ENCODE measurements around the gene RGR. TPM values are rescaled to one million over a fixed set of nuclear protein-coding genes. Genes with fewer than 3 reads are reported as not detected.

RGR gene
- total RNA-seq, 1 experiment from 2014 or later: not detected

DNA sequence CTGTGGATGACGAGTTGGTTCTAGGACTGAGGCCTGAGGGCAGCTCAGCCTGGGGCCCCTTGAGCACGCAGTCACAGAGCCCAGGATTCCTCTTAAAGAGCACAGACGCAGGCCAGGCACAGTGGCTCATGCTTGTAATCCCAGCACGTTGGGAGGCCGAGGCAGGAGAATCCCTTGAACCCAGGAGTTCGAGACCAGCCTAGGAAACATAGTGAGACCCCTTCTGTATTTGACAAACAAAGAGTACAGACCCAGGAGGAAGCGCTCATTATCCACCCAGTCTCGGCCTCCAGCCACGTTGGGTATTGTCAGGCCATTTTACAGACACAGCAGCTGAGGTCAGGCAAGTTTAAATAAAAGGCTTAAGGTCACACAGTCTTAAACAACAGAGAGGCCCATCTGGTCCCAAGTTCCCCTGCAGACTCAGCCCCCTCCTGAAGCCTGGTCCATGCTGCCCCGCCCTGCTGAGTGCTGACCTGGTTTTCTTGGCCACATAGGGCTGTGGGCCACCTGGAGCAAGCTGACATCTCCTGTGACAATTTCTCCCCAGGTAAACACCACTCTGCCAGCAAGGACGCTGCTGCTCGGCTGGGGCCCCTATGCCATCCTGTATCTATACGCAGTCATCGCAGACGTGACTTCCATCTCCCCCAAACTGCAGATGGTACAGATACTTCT is 12.6 kb downstream of the RGR start:
- BruUV-seq (replicated peaks): no TSS peak
- H3K4me3 Mint-ChIP-seq (ENCODE audit: low read depth, unreplicated experiment): peak overlapping the region; percentile 36
- no peak for DNase-seq
- H3K9me3 Mint-ChIP-seq (ENCODE audit: low read depth, unreplicated experiment): no peaks in the 10 kb centered on the region
- peaks cover 3% of the 10 kb centered on the region for H3K36me3 Mint-ChIP-seq (ENCODE audit: insufficient read depth, unreplicated experiment)
- intact Hi-C loops (cut with micrococcal nuclease; ENCODE audit: unreplicated experiment): no loop called here
- H3K27ac Mint-ChIP-seq (ENCODE audit: unreplicated experiment): no peak overlapping the region
- H3K4me1 Mint-ChIP-seq (ENCODE audit: low read depth, unreplicated experiment): no peaks in the 10 kb centered on the region
- CTCF ChIA-PET: interaction anchor here (1.2 kb wide), 1 partner anchor 110 kb away, joined by 7 read pairs; no protein-coding TSS in a partner anchor
- H3K27me3 Mint-ChIP-seq (ENCODE audit: unreplicated experiment): peaks cover 34% of the 10 kb centered on the region
- TF ChIP-seq, protein P1, sequence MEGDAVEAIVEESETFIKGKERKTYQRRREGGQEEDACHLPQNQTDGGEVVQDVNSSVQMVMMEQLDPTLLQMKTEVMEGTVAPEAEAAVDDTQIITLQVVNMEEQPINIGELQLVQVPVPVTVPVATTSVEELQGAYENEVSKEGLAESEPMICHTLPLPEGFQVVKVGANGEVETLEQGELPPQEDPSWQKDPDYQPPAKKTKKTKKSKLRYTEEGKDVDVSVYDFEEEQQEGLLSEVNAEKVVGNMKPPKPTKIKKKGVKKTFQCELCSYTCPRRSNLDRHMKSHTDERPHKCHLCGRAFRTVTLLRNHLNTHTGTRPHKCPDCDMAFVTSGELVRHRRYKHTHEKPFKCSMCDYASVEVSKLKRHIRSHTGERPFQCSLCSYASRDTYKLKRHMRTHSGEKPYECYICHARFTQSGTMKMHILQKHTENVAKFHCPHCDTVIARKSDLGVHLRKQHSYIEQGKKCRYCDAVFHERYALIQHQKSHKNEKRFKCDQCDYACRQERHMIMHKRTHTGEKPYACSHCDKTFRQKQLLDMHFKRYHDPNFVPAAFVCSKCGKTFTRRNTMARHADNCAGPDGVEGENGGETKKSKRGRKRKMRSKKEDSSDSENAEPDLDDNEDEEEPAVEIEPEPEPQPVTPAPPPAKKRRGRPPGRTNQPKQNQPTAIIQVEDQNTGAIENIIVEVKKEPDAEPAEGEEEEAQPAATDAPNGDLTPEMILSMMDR (IDR thresholded peaks at IDR 0.05; ENCODE audit: unreplicated experiment): no peak

DNA sequence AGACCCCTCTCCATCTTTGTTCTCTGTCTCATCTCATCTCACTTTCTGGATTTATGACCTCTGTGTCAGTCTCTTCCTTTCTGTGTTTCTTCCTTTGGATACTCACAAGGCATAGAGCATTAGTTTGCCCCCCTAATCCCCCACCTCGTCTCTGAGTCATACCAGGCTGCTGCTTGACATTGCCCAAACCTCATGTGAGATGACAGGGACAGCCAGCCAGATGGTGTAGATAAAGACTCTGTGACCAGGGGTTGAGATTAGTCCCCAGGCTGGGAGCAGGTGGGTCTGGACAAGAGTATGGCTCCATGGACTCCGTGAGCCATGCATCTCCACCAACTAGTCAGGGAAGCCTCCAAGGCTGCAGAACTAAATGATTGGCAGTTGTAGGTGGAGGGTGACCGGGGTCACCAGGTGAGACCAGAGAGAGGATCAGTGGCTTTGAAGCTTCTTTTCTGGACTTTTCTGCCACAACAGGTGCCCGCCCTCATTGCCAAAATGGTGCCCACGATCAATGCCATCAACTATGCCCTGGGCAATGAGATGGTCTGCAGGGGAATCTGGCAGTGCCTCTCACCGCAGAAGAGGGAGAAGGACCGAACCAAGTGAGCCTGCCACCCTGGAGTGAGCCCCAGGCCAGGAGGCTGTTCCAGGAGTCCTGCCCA is 13.3 kb downstream of the RGR start:
- no peaks in the 10 kb centered on the region for H3K4me1 Mint-ChIP-seq (ENCODE audit: low read depth, unreplicated experiment)
- no peak overlapping the region for H3K4me3 Mint-ChIP-seq (ENCODE audit: low read depth, unreplicated experiment)
- peaks cover 3% of the 10 kb centered on the region for H3K36me3 Mint-ChIP-seq (ENCODE audit: insufficient read depth, unreplicated experiment)
- TF ChIP-seq, protein P1 (IDR thresholded peaks at IDR 0.05; ENCODE audit: unreplicated experiment): no peak
- no peaks in the 10 kb centered on the region for H3K9me3 Mint-ChIP-seq (ENCODE audit: low read depth, unreplicated experiment)
- no TSS peak for BruUV-seq (replicated peaks)
- no peak for DNase-seq
- CTCF ChIA-PET: no interaction called here
- H3K27me3 Mint-ChIP-seq (ENCODE audit: unreplicated experiment): peaks cover 34% of the 10 kb centered on the region
- intact Hi-C loops (cut with micrococcal nuclease; ENCODE audit: unreplicated experiment): no loop called here
- H3K27ac Mint-ChIP-seq (ENCODE audit: unreplicated experiment): no peak overlapping the region

DNA sequence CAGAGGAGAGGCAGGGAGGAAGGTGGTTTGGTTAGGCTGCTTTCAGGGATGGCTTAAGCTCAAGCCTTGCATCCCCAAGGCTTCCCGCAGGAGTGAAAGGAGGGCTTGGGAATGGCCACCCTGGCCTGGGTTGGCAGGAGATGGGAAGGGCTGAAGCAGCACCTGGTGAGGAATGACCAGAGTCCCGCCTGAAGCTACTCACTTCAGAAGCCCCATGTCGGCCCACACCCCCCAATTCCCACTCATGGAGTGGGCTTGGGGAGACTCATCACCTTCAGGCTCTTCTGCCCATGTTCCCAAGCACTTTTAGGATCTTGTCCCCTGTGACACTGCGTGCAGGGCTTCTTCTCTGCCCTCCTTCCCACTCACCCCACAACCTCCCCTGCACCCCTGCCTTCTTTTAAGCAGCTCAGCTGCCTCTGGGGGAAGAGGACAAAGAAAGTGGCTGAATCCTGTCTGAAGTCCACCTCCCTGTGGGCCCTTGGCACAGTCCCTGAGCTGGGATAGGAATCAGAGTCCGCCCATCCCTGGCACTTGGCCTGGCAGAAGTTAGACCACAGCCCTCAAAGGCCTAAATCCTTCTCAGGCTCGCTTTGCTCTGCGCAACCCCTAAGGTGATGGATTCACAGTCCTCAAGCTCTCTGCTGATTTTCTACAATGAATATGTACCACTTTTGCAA is 16.5 kb downstream of the RGR start:
- H3K27me3 Mint-ChIP-seq (ENCODE audit: unreplicated experiment): peaks cover 28% of the 10 kb centered on the region
- DNase-seq: no peak
- H3K9me3 Mint-ChIP-seq (ENCODE audit: low read depth, unreplicated experiment): no peaks in the 10 kb centered on the region
- TF ChIP-seq, protein P1 (IDR thresholded peaks at IDR 0.05; ENCODE audit: unreplicated experiment): no peak
- no peak overlapping the region for H3K4me3 Mint-ChIP-seq (ENCODE audit: low read depth, unreplicated experiment)
- CTCF ChIA-PET: no interaction called here
- no peaks in the 10 kb centered on the region for H3K4me1 Mint-ChIP-seq (ENCODE audit: low read depth, unreplicated experiment)
- BruUV-seq (replicated peaks): no TSS peak
- peaks cover 3% of the 10 kb centered on the region for H3K36me3 Mint-ChIP-seq (ENCODE audit: insufficient read depth, unreplicated experiment)
- intact Hi-C loops (cut with micrococcal nuclease; ENCODE audit: unreplicated experiment): loop anchor here (10.0 kb wide), 1 partner anchor 173 kb away; no protein-coding TSS in a partner anchor
- no peak overlapping the region for H3K27ac Mint-ChIP-seq (ENCODE audit: unreplicated experiment)

DNA sequence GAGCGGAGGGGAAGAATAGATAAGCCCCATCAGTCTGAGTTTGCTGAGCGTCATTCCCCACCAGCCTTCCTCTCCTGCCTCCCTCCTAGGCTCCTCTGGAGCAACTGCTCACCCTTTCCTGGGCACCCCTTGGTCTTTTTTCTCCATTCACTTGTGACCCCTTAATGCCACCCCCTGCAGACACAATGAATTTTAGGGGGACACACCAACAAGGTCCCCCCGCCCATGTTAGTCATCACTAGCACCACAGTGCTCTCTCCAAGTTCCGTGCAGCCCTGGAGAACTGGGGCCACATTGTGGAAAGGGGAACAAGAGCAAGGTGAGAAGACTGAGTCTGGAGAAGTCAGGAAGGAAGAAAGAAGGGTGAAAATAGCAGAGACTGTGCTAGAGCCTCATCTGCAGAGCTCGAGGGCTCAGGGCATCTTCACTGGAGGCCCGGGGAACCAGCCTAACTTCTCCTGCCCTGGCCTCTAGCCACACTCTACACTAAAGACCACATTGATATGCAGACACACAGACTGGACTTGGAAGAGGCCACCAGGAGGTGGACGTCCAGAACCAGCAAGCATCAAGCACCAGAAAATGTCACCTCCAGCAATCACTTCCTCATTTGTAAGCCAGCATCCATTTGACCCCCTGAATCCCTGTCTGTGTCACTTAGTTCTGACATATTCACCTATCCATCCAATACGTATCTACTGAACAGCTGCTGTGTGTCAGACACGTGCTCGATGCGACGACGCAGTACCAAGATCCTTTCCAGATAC is 17.5 kb downstream of the RGR start:
- Mint-ChIP-seq H3K36me3 (ENCODE audit: insufficient read depth, unreplicated experiment) (no peaks in the 10 kb centered on the region), H3K4me1 (ENCODE audit: low read depth, unreplicated experiment) (no peaks in the 10 kb centered on the region), H3K27me3 (ENCODE audit: unreplicated experiment) (peaks cover 28% of the 10 kb centered on the region), H3K27ac (ENCODE audit: unreplicated experiment) (no peak overlapping the region), H3K9me3 (ENCODE audit: low read depth, unreplicated experiment) (no peaks in the 10 kb centered on the region), H3K4me3 (ENCODE audit: low read depth, unreplicated experiment) (no peak overlapping the region)
- no TSS peak for BruUV-seq (replicated peaks)
- CTCF ChIA-PET: no interaction called here
- no peak for DNase-seq
- intact Hi-C loops (cut with micrococcal nuclease; ENCODE audit: unreplicated experiment): loop anchor here (10.0 kb wide), 1 partner anchor 172 kb away; no protein-coding TSS in a partner anchor
- TF ChIP-seq, protein P1 (IDR thresholded peaks at IDR 0.05; ENCODE audit: unreplicated experiment): no peak

Data from Calu3 (cell line).